Ishikawa (cell line): ENCODE measurements around the gene POMGNT1.

Experiments
- CEBPB ChIP-seq: IDR thresholded peaks from 2 replicates; pipeline ENCODE4 v1.6.1; 2012
- CREB1 ChIP-seq: IDR thresholded peaks from 2 replicates; pipeline ENCODE4 v1.6.1; 2012; ENCODE audit warnings: low read depth
- EGR1 ChIP-seq: IDR thresholded peaks from 2 replicates; pipeline ENCODE4 v1.6.1; 2012
- EP300 ChIP-seq: IDR thresholded peaks from 2 replicates; pipeline ENCODE4 v1.6.1; 2012; ENCODE audit warnings: borderline replicate concordance
- FOXM1 ChIP-seq: IDR thresholded peaks from 2 replicates; pipeline ENCODE4 v1.6.1; 2012; ENCODE audit warnings: low read depth, borderline replicate concordance
- NFIC ChIP-seq: IDR thresholded peaks from 2 replicates; pipeline ENCODE4 v1.6.1; 2012
- RAD21 ChIP-seq: IDR thresholded peaks from 2 replicates; pipeline ENCODE4 v1.6.1; 2012; ENCODE audit warnings: low read depth
- REST ChIP-seq: IDR thresholded peaks from 2 replicates; pipeline ENCODE4 v1.6.1; 2012; ENCODE audit warnings: low read depth, mild to moderate bottlenecking
- TAF1 ChIP-seq: IDR thresholded peaks from 2 replicates; pipeline ENCODE4 v1.6.1; 2012; ENCODE audit warnings: low read depth, mild to moderate bottlenecking
- YY1 ChIP-seq: IDR thresholded peaks from 2 replicates; pipeline ENCODE4 v1.6.1; 2012; ENCODE audit warnings: low read depth

GRCh38 chr1:46224966-46225365, 26.7 kb upstream of the POMGNT1 start:
- TF ChIP-seq EP300 = no peak
- no peak for TF ChIP-seq TAF1
- no peak for TF ChIP-seq EGR1
- no peak for TF ChIP-seq YY1
- no peak for TF ChIP-seq CREB1
- no peak for TF ChIP-seq CEBPB
- TF ChIP-seq REST = no peak
- TF ChIP-seq FOXM1 = no peak
- no peak for TF ChIP-seq RAD21
- TF ChIP-seq NFIC = no peak
